GM23248 (cell line): ENCODE measurements around the gene STRADA. TPM values are rescaled to one million over a fixed set of nuclear protein-coding genes. Genes with fewer than 3 reads are reported as not detected.

ENCODE experiments used
- DNase-seq: peaks from one replicate; pipeline ENCODE4 v3.0.0-alpha.2; 2015
- H2AFZ ChIP-seq: fragments of 200-600 bp; sonication (generic); 2 replicates; pipeline ENCODE4 v1.6.1; 2016; ENCODE audit warnings: antibody characterized with exemption
- H3F3A ChIP-seq: fragments of 200-600 bp; sonication (generic); 2 replicates; pipeline ENCODE4 v1.6.1; 2016; ENCODE audit warnings: mild to moderate bottlenecking, antibody characterized with exemption, mixed run types; ENCODE audit not compliant: insufficient read depth
- H3K27ac ChIP-seq: fragments of 200-600 bp; sonication (generic); 2 replicates; pipeline ENCODE4 v1.5.1; 2016; ENCODE audit warnings: mild to moderate bottlenecking
- H3K27me3 ChIP-seq: fragments of 200-600 bp; sonication (generic); replicated peaks from 2 replicates; pipeline ENCODE4 v1.6.1; 2016; ENCODE audit warnings: mild to moderate bottlenecking; ENCODE audit not compliant: insufficient read depth
- H3K36me3 ChIP-seq: fragments of 200-600 bp; sonication (generic); 2 replicates; pipeline ENCODE4 v1.6.1; 2016; ENCODE audit warnings: low read depth, mild to moderate bottlenecking
- H3K4me1 ChIP-seq: fragments of 200-600 bp; sonication (generic); 2 replicates; pipeline ENCODE4 v1.6.1; 2016; ENCODE audit warnings: mild to moderate bottlenecking; ENCODE audit not compliant: insufficient read depth
- H3K4me2 ChIP-seq: fragments of 200-600 bp; sonication (generic); one replicate; pipeline ENCODE4 v1.6.1; 2016; ENCODE audit warnings: mild to moderate bottlenecking; ENCODE audit not compliant: unreplicated experiment
- H3K4me3 ChIP-seq: fragments of 200-600 bp; sonication (generic); 2 replicates; pipeline ENCODE4 v1.5.1; 2016; ENCODE audit warnings: mild to moderate bottlenecking
- H3K79me2 ChIP-seq: fragments of 200-600 bp; sonication (generic); 2 replicates; pipeline ENCODE4 v1.6.1; 2016; ENCODE audit warnings: mild to moderate bottlenecking; ENCODE audit not compliant: insufficient read depth
- H3K9ac ChIP-seq: fragments of 200-600 bp; sonication (generic); 2 replicates; pipeline ENCODE4 v1.6.1; 2016; ENCODE audit warnings: mild to moderate bottlenecking
- H3K9me2 ChIP-seq: fragments of 200-600 bp; sonication (generic); 2 replicates; pipeline ENCODE4 v1.6.1; 2016; ENCODE audit warnings: mixed run types, mild to moderate bottlenecking, moderate library complexity; ENCODE audit not compliant: insufficient read depth
- H3K9me3 ChIP-seq: fragments of 200-600 bp; sonication (generic); one replicate; pipeline ENCODE4 v1.6.1; 2017; ENCODE audit warnings: low read depth
- H4K20me1 ChIP-seq: fragments of 200-600 bp; sonication (generic); 2 replicates; pipeline ENCODE4 v1.6.0; 2016; ENCODE audit not compliant: insufficient read depth
- EZH2 ChIP-seq: fragments of 200-600 bp; sonication (generic); IDR thresholded peaks from 2 replicates; pipeline ENCODE4 v1.6.1; 2018; ENCODE audit warnings: antibody characterized with exemption, mild to moderate bottlenecking; ENCODE audit not compliant: insufficient read depth, poor library complexity, severe bottlenecking
- EZH2phosphoT487 ChIP-seq: fragments of 200-600 bp; sonication (generic); IDR thresholded peaks from 2 replicates; pipeline ENCODE4 v1.6.1; 2018; ENCODE audit warnings: antibody characterized with exemption, moderate library complexity, mild to moderate bottlenecking, low read depth; ENCODE audit not compliant: insufficient read depth
- WGBS, 2 experiments: methylation state at CpG; one replicate each; pipeline ENCODE4 v1.1.6; 2015 to 2017; ENCODE audit warnings: low lambda C conversion rate in 2 of 2, low coverage in 1 of 2; ENCODE audit errors: missing lambda C conversion rate in 2 of 2; 5-methylcytosine and 5-hydroxymethylcytosine counted together
- in situ Hi-C: fragments of 300-500 bp; cut with MboI; formaldehyde crosslinking; loops from 2 replicates; pipeline ENCODE4 v1.15.0; 2020
- polyA plus RNA-seq: library from polyadenylated mRNA; unstranded; fragments of >200 nt; fragmentation: Nextera tagmentation; extraction: Ambion mirVana; gene quantifications from 2 replicates; pipeline ENCODE4 v1.2.1, GENCODE V29; 2016
- total RNA-seq: library from RNA; depleted of rRNA; stranded (reverse); fragments of >200 nt; shearing (Covaris generic); gene quantifications from 2 replicates; pipeline ENCODE4 v1.2.3, GENCODE V29; 2014

STRADA gene
- total and polyA plus RNA-seq, 2 experiments from 2014 or later = 15.7 to 22.3 TPM

DNA sequence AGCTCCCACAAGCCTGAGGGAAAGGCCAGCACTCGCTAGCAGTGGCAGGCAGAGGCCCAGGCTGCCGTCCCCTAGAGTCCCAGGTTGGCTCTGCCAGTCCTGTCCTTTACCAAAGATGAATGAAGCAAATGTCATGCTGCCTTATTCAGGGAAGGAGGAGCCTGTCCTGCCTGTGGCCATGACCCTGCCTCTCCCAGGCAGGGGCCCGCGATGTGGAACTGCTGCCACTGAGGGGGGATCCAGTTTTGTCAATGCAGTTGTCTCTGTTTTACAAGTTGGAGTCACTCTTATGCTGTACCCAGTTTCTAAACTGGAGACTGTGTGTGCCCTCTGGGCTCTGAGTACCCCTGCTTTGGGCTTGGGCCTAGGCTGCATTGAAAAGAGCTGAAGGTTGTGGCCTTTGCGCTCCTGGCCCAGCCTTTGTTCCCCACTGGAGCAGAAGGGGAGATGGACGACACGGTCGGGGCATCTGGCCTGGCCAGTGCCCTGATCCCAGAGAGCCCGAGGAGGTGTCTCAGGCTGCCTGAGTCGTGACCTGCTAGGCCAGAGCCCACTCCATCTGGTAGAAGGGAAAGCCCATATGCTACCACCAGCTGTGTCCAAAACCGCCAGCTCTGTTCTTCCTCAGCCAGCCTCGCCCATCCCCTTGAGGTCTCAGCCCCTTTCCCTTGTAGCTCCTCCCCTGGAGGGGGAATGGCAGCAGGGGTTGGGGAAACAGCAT, 47.2 kb downstream of the STRADA start:
- in situ Hi-C loops = no loop called here
- TF ChIP-seq EZH2 (no peak), EZH2phosphoT487 (no peak)

DNA sequence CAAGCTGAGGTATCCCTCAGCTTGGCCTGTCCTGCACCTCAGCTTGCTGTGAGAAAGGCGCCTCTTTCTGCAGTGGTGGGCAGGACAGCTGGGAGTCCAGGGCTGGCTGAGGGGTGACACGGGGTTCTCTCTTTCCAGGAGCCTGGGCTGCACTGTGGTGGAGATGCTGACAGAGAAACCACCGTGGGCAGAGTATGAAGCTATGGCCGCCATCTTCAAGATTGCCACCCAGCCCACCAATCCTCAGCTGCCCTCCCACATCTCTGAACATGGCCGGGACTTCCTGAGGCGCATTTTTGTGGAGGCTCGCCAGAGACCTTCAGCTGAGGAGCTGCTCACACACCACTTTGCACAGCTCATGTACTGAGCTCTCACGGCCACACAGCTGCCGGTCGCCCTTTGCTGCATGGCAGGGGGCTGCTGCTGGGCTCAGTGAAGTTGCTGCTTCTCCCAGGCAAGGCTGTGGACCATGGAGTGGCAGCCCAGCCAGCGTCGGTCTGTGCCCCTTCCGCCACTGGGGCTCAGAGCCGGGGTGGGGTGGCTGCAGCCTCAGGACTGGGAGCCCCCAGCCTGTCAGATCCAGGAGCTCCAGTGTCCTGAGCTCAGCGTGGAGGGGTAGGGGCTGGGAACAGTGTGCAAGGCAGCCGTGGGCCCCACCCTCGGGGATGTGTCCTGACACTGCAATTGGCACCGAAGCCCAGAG, 48.0 kb downstream of the STRADA start:
- no peak for DNase-seq
- TF ChIP-seq EZH2phosphoT487 = no peak
- no peak for TF ChIP-seq EZH2
- Histone ChIP-seq H3K9ac (no peak overlapping the region), H3K9me2 (no peaks in the 10 kb centered on the region), H3K4me2 (no peak overlapping the region), H2AFZ (no peak overlapping the region), H3K27ac (no peak overlapping the region), H3F3A (peaks cover 11% of the 10 kb centered on the region; the same call in 1 of the 2 replicates), H3K9me3 (no peaks in the 10 kb centered on the region), H3K4me3 (no peak overlapping the region), H4K20me1 (no peaks in the 10 kb centered on the region), H3K4me1 (no peaks in the 10 kb centered on the region), H3K36me3 (no peaks in the 10 kb centered on the region), H3K27me3 (no peaks in the 10 kb centered on the region), H3K79me2 (no peaks in the 10 kb centered on the region)
- in situ Hi-C loops = no loop called here
- 96 to 98% methylated on average over 18 of the region's 18 CpGs for whole genome bisulfite sequencing, 2 experiments

More for the DNA sequence above, 47.2 kb downstream of the STRADA start:
- Histone ChIP-seq H3K36me3 (no peaks in the 10 kb centered on the region), H3K9me3 (no peaks in the 10 kb centered on the region), H3K27me3 (no peaks in the 10 kb centered on the region), H3K9ac (no peak overlapping the region), H3K4me3 (no peak overlapping the region), H3K4me2 (no peak overlapping the region), H3F3A (peaks cover 11% of the 10 kb centered on the region; the same call in 1 of the 2 replicates), H3K9me2 (no peaks in the 10 kb centered on the region), H3K27ac (no peak overlapping the region), H3K79me2 (no peaks in the 10 kb centered on the region), H3K4me1 (no peaks in the 10 kb centered on the region), H2AFZ (no peak overlapping the region), H4K20me1 (no peaks in the 10 kb centered on the region)
- no peak for DNase-seq
- WGBS, 2 experiments = 84 to 85% methylated on average over 12 of the region's 12 CpGs

GRCh38 chr17:63692195-63692816, 49.3 kb downstream of the STRADA start:
- Histone ChIP-seq H3K9me3 (no peaks in the 10 kb centered on the region), H3K27ac (no peak overlapping the region), H3K4me2 (no peak overlapping the region), H3K4me3 (no peak overlapping the region), H3K9me2 (no peaks in the 10 kb centered on the region), H4K20me1 (no peaks in the 10 kb centered on the region), H3K9ac (no peak overlapping the region), H3K36me3 (no peaks in the 10 kb centered on the region), H3K4me1 (no peaks in the 10 kb centered on the region), H3K79me2 (no peaks in the 10 kb centered on the region), H2AFZ (no peak overlapping the region), H3K27me3 (no peaks in the 10 kb centered on the region), H3F3A (peaks cover 5% of the 10 kb centered on the region; the same call in 1 of the 2 replicates)
- in situ Hi-C loops = no loop called here
- TF ChIP-seq EZH2phosphoT487 (no peak), EZH2 (no peak)
- DNase-seq = no peak
- 91 to 94% methylated on average over 10 to 11 of the region's 11 CpGs for WGBS, 2 experiments

- TF ChIP-seq EZH2 = no peak
- no peak for TF ChIP-seq EZH2phosphoT487
- 97 to 99% methylated on average over 14 of the region's 14 CpGs for WGBS, 2 experiments
- Histone ChIP-seq H3K4me2 (no peak overlapping the region), H3K27me3 (no peaks in the 10 kb centered on the region), H3K9me3 (no peaks in the 10 kb centered on the region), H3F3A (no peaks in the 10 kb centered on the region), H3K27ac (no peak overlapping the region), H3K4me1 (peaks cover 8% of the 10 kb centered on the region; the same call in 1 of the 2 replicates), H4K20me1 (no peaks in the 10 kb centered on the region), H3K4me3 (no peak overlapping the region), H2AFZ (no peak overlapping the region), H3K9me2 (no peaks in the 10 kb centered on the region), H3K79me2 (no peaks in the 10 kb centered on the region), H3K36me3 (peaks cover 5% of the 10 kb centered on the region; the same call in 1 of the 2 replicates), H3K9ac (no peak overlapping the region)
- DNase-seq = no peak
- in situ Hi-C loops = no loop called here
Measured at GRCh38 chr17:63689479-63689878, 52.1 kb downstream of the STRADA start.
